GM12878 (cell line): ENCODE results near the gene TTLL1. TPM values are rescaled to one million over a fixed set of nuclear protein-coding genes. Genes with fewer than 3 reads are reported as not detected.

Experiments used
- ATAC-seq: fragments of 200-7000 bp; cut with Tn5 transposase; 3 replicates; pipeline ENCODE4 v1.9.1; 2020; ENCODE audit warnings: mild to moderate bottlenecking, moderate library complexity
- BruUV-seq: library from RNA; stranded (reverse); fragments of 400-500 nt; replicated peaks from 2 replicates; lab custom pipeline; 2021; lab: Mats Ljungman, UMichigan
- CTCF ChIA-PET: fragments of 300-600 bp; sonication (Branson Sonifier 250); formaldehyde crosslinking; extraction: SDS; loops from one replicate; lab custom pipeline; 2021; ENCODE audit warnings: inconsistent platforms; lab: Yijun Ruan, JAX
- POLR2A ChIA-PET: fragments of 350-600 bp; formaldehyde crosslinking; extraction: SDS; loops from one replicate; lab custom pipeline; 2021; ENCODE audit warnings: inconsistent platforms; lab: Charles Lee
- RAD21 ChIA-PET: fragments of 300-600 bp; sonication (Branson Sonifier 250); formaldehyde crosslinking; loops from one replicate; lab custom pipeline; 2023; ENCODE audit warnings: antibody characterized with exemption; ENCODE audit not compliant: unreplicated experiment; lab: Charles Lee
- SMC1A ChIA-PET: fragments of 300-600 bp; sonication (Branson Sonifier 250); formaldehyde crosslinking; loops from one replicate; lab custom pipeline; 2023; ENCODE audit not compliant: unreplicated experiment, uncharacterized antibody; lab: Charles Lee
- DNase-seq: peaks from one replicate; pipeline ENCODE4 v3.0.0-alpha.2; 2011; ENCODE audit warnings: low read depth, low spot score
- FAIRE-seq: peaks from 3 replicates; lab custom pipeline; 2011; peaks lifted over from hg19 to GRCh38; lab: Jason Lieb, UNC
- H2AFZ ChIP-seq: 2 replicates; pipeline ENCODE4 v1.6.0; 2011; ENCODE audit warnings: low read depth, low read length, control low read depth; ENCODE audit not compliant: control insufficient read depth
- H3K27ac ChIP-seq: 2 replicates; pipeline ENCODE4 v1.5.1; 2011; ENCODE audit warnings: control low read depth; ENCODE audit not compliant: control insufficient read depth, insufficient read depth
- H3K27me3 ChIP-seq, 2 experiments: replicated peaks in 1 of 2; 2 replicates each; pipeline versions ENCODE4 v1.6.0 to v1.6.1; 2011; ENCODE audit warnings: low read length in 1 of 2; ENCODE audit not compliant: control insufficient read depth in 2 of 2, insufficient read depth in 2 of 2
- H3K36me3 ChIP-seq, 2 experiments: 2 replicates each; pipeline ENCODE4 v1.5.1; 2011; ENCODE audit warnings: low read length in 1 of 2; ENCODE audit not compliant: control insufficient read depth in 2 of 2, insufficient read depth in 2 of 2
- H3K4me1 ChIP-seq: 2 replicates; pipeline ENCODE4 v1.6.1; 2011; ENCODE audit warnings: mild to moderate bottlenecking, low read length, moderate library complexity, mixed read lengths; ENCODE audit not compliant: control insufficient read depth, insufficient read depth
- H3K4me2 ChIP-seq: 2 replicates; pipeline ENCODE4 v1.6.0; 2011; ENCODE audit warnings: control low read depth; ENCODE audit not compliant: control insufficient read depth, insufficient read depth
- H3K4me3 ChIP-seq: fragments of 200-600 bp; sonication (generic); 2 replicates; pipeline ENCODE4 v1.5.1; 2016
- H3K79me2 ChIP-seq: 2 replicates; pipeline ENCODE4 v1.6.0; 2011; ENCODE audit warnings: low read length; ENCODE audit not compliant: control insufficient read depth, insufficient read depth
- H3K9ac ChIP-seq: 2 replicates; pipeline ENCODE4 v1.8.0; 2011; ENCODE audit warnings: low read length, control low read depth, mixed read lengths; ENCODE audit not compliant: control insufficient read depth, insufficient read depth
- H3K9me3 ChIP-seq: replicated peaks from 3 replicates; pipeline ENCODE4 v1.5.1; 2011; ENCODE audit warnings: mild to moderate bottlenecking, low read length; ENCODE audit not compliant: control insufficient read depth, insufficient read depth
- H4K20me1 ChIP-seq: 2 replicates; pipeline ENCODE4 v1.6.0; 2011; ENCODE audit not compliant: control insufficient read depth, insufficient read depth
- EED ChIP-seq: sonication (generic); IDR thresholded peaks from 2 replicates; pipeline ENCODE4 v1.6.1; 2016; ENCODE audit warnings: antibody characterized with exemption, low read depth
- FOXM1 ChIP-seq: IDR thresholded peaks from 2 replicates; pipeline ENCODE4 v1.6.1; 2012; ENCODE audit warnings: low read depth, mild to moderate bottlenecking, inconsistent platforms, low read length, moderate library complexity
- HCFC1 ChIP-seq: fragments of 150-350 bp; IDR thresholded peaks from 2 replicates; pipeline ENCODE4 v1.6.1; 2014; ENCODE audit warnings: low read length
- MAX ChIP-seq: IDR thresholded peaks from 2 replicates; pipeline ENCODE4 v1.6.1; 2012; ENCODE audit warnings: low read depth, low read length, improper control_type of control experiment
- NR2F1 ChIP-seq: fragments of 450-650 bp; conservative IDR thresholded peaks from 2 replicates; pipeline ENCODE4 v1.6.1; 2017; ENCODE audit warnings: mild to moderate bottlenecking
- ZNF217 ChIP-seq: fragments of 450-650 bp; IDR thresholded peaks from 2 replicates; pipeline ENCODE4 v1.6.1; 2017; ENCODE audit warnings: antibody characterized with exemption, mild to moderate bottlenecking
- WGBS: methylation state at CpG from one replicate; pipeline ENCODE4 v1.1.6; 2016; ENCODE audit warnings: low lambda C conversion rate; ENCODE audit not compliant: insufficient replicate concordance, insufficient coverage; ENCODE audit errors: missing lambda C conversion rate; 5-methylcytosine and 5-hydroxymethylcytosine counted together
- in situ Hi-C: fragments of 300-500 bp; cut with MboI; formaldehyde crosslinking; loops from 9 replicates; pipeline ENCODE4 v1.14.3; 2018; ENCODE audit warnings: mixed read lengths
- intact Hi-C: fragments of 100-400 bp; cut with micrococcal nuclease; formaldehyde crosslinking; loops from one replicate; pipeline ENCODE4 v1.14.2; 2022; ENCODE audit not compliant: unreplicated experiment
- polyA plus RNA-seq, 11 experiments: library from polyadenylated mRNA; depleted of rRNA in 4 of 11; unstranded in 6 of 11; stranded (reverse) in 5 of 11; fragments of >200 nt; fragmentation: Nextera tagmentation in 4 of 11; fragmentation: Illumina TruSeq in 1 of 11; extraction: Ambion mirVana in 4 of 11; extraction: Trizol in 1 of 11; gene quantifications; 1 replicate in 1 of 11; 2 replicates in 10 of 11; pipeline versions ENCODE4 v1.2.1 to v1.2.3, GENCODE V29; 2011 to 2016; ENCODE audit warnings: inconsistent platforms in 2 of 11, missing spikeins in 2 of 11, low read depth in 1 of 11
- total RNA-seq, 4 experiments: library from RNA; depleted of rRNA in 3 of 4; stranded (reverse); fragments of >200 nt in 3 of 4; fragmentation: Illumina TruSeq in 1 of 4; extraction: Trizol in 1 of 4; gene quantifications; 2 replicates each; pipeline versions ENCODE4 v1.2.1 to v1.2.3, GENCODE V29; 2013 to 2021
- TF ChIP-seq, protein P1 (sequence below): IDR thresholded peaks from 2 replicates; pipeline ENCODE4 v1.6.1; 2012; ENCODE audit warnings: low read length, inconsistent platforms

Gene TTLL1
- total and polyA plus RNA-seq, 10 of the 15 experiments (the other 5 are each of a cell fraction or from before 2014, with no cell fraction given): 0.39 to 4.8 (median 3.2) TPM

- peaks cover 80% of the 10 kb centered on the region for H3K79me2 ChIP-seq
- in situ Hi-C loops: no loop called here
- CTCF ChIA-PET: interaction anchor here (0.8 to 1.9 kb wide), 4 partner anchors 9 to 124 kb away, joined by 3 to 8 read pairs (median 5); no protein-coding TSS in a partner anchor
Measured at GRCh38 chr22:42992092-42992491, 97.1 kb downstream of the TTLL1 start.

GRCh38 chr22:42991010-42991651 is 98.1 kb downstream of the TTLL1 start:
- peaks cover 5% of the 10 kb centered on the region for H3K9me3 ChIP-seq
- no peak overlapping the region for H3K4me2 ChIP-seq
- POLR2A ChIA-PET: interaction anchor here (0.7 to 2.3 kb wide), 6 partner anchors 10 to 166 kb away, joined by 3 to 9 read pairs (median 4); partner anchors contain the start of gene PACSIN2
- intact Hi-C loops (no loop called here), in situ Hi-C loops (no loop called here)
- peaks cover 2 to 9% of the 10 kb centered on the region in 2 experiments; a peak in 3 of 4 replicates for H3K36me3 ChIP-seq
- H3K9ac ChIP-seq: no peak overlapping the region
- H3K27me3 ChIP-seq: no peaks in the 10 kb centered on the region
- no peak for TF ChIP-seq NR2F1
- TF ChIP-seq, protein P1, sequence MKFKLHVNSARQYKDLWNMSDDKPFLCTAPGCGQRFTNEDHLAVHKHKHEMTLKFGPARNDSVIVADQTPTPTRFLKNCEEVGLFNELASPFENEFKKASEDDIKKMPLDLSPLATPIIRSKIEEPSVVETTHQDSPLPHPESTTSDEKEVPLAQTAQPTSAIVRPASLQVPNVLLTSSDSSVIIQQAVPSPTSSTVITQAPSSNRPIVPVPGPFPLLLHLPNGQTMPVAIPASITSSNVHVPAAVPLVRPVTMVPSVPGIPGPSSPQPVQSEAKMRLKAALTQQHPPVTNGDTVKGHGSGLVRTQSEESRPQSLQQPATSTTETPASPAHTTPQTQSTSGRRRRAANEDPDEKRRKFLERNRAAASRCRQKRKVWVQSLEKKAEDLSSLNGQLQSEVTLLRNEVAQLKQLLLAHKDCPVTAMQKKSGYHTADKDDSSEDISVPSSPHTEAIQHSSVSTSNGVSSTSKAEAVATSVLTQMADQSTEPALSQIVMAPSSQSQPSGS: 0 out of 2 replicates have a peak, but pooled peaks have one; percentile 38
- 0 out of 2 replicates have a peak, but pooled peaks have one; percentile 39 for TF ChIP-seq FOXM1
- no peak for TF ChIP-seq MAX
- TF ChIP-seq EED: peak; percentile 33; the same call in 1 of the 2 replicates
- H2AFZ ChIP-seq: no peak overlapping the region
- SMC1A ChIA-PET: interaction anchor here (1.3 to 2.3 kb wide), 5 partner anchors 9 to 57 kb away, joined by 3 to 8 read pairs (median 6); no protein-coding TSS in a partner anchor
- no peak overlapping the region for H3K4me3 ChIP-seq
- peak overlapping the region; percentile 30; the same call in 1 of the 2 replicates for H3K27ac ChIP-seq
- CTCF ChIA-PET: interaction anchor here (0.8 to 2.1 kb wide), 7 partner anchors 10 to 123 kb away, joined by 3 to 9 read pairs (median 4); no protein-coding TSS in a partner anchor
- H4K20me1 ChIP-seq: no peaks in the 10 kb centered on the region
- RAD21 ChIA-PET: interaction anchor here (0.7 to 2.6 kb wide), 4 partner anchors 10 to 23 kb away, joined by 3 to 17 read pairs (median 6); no protein-coding TSS in a partner anchor
- 88% methylated on average over 5 of the region's 5 CpGs for WGBS
- H3K4me1 ChIP-seq: peaks cover 26% of the 10 kb centered on the region
- DNase-seq (no peak), ATAC-seq (peak; percentile 47), FAIRE-seq (no peak)
- H3K79me2 ChIP-seq: peaks cover 78% of the 10 kb centered on the region
- BruUV-seq: no TSS peak

More at GRCh38 chr22:42992092-42992491, 97.1 kb downstream of the TTLL1 start:
- no peak overlapping the region for H3K9ac ChIP-seq
- 91% methylated on average over 3 of the region's 3 CpGs for WGBS
- intact Hi-C loops: no loop called here
- BruUV-seq: no TSS peak
- RAD21 ChIA-PET: interaction anchor here (1.4 to 2.6 kb wide), 2 partner anchors 9 to 12 kb away, joined by 6 to 17 read pairs; no protein-coding TSS in a partner anchor
- peaks cover 2 to 9% of the 10 kb centered on the region in 2 experiments; a peak in 3 of 4 replicates for H3K36me3 ChIP-seq
- SMC1A ChIA-PET: interaction anchor here (1.0 to 2.3 kb wide), 4 partner anchors 8 to 32 kb away, joined by 3 to 8 read pairs (median 5); no protein-coding TSS in a partner anchor
- H3K9me3 ChIP-seq: peaks cover 5% of the 10 kb centered on the region
- H3K4me2 ChIP-seq: peak overlapping the region; percentile 9; the same call in 1 of the 2 replicates
- peak overlapping the region; percentile 35 for H3K27ac ChIP-seq
- POLR2A ChIA-PET: interaction anchor here (0.7 to 2.3 kb wide), 3 partner anchors 7 to 12 kb away, joined by 3 to 9 read pairs (median 6); no protein-coding TSS in a partner anchor
- no peak overlapping the region for H2AFZ ChIP-seq
- 0 out of 2 replicates have a peak, but pooled peaks have one; percentile 42 for TF ChIP-seq ZNF217
- no peak for TF ChIP-seq HCFC1
- ATAC-seq (no peak), FAIRE-seq (no peak), DNase-seq (no peak)
- H4K20me1 ChIP-seq: no peaks in the 10 kb centered on the region
- H3K4me1 ChIP-seq: peaks cover 34% of the 10 kb centered on the region
- H3K27me3 ChIP-seq: no peaks in the 10 kb centered on the region
- H3K4me3 ChIP-seq: no peak overlapping the region
